GM23338 (cell line): ENCODE measurements around the gene DCPS.

ENCODE experiments used
- POLR2AphosphoS5 ChIP-seq: IDR thresholded peaks from 2 replicates; pipeline ENCODE4 v1.6.1; 2016; ENCODE audit warnings: antibody characterized with exemption, low read depth
- TF ChIP-seq, protein P1 (sequence below), 2 experiments: fragments of 200-600 bp in 1 of 2; sonication (generic) in 1 of 2; conservative IDR thresholded peaks; 2 replicates each; pipeline versions ENCODE4 v1.5.1 to v1.6.1; 2016 to 2017; ENCODE audit warnings: antibody characterized with exemption in 2 of 2, low read depth in 2 of 2, mild to moderate bottlenecking in 2 of 2, moderate library complexity in 1 of 2

DNA sequence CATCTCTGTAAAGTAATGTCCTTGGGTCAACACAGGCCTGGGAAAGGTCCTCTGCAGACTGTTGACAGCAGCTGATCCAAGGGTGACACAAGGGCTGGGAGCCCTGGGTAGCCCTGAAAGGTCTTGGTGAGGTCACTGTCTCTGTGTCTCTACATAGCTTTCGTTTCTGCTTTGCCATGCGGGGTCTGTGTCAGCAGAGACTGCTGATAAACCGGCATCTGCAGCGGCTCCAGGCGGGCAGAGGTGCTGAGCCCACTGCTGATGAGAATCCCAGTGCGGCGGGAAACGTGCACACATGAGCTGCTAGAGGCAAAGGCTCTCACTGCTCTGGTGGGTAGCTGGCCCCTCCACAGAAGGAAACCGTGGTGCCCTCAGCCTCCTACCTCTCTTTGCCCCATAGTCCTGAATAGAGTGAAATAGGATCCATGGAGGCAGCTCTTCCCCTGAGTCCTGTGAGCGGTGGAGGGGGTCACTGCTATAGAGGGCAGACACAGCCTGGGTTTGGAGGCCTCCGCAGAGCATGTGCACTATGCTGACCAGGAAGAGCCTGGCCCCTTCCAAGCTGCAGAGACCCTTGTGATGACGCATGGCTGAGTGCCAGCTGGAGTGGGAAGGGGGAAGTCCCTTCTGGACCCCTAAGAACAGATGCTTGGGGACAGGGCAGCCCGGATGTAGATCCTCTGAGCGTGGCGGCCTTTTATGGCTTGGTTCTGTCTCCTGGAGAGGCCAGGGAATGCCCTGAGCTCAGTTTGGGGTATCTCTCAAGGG lies 33.8 kb downstream of the DCPS start:
- TF ChIP-seq, protein P1, sequence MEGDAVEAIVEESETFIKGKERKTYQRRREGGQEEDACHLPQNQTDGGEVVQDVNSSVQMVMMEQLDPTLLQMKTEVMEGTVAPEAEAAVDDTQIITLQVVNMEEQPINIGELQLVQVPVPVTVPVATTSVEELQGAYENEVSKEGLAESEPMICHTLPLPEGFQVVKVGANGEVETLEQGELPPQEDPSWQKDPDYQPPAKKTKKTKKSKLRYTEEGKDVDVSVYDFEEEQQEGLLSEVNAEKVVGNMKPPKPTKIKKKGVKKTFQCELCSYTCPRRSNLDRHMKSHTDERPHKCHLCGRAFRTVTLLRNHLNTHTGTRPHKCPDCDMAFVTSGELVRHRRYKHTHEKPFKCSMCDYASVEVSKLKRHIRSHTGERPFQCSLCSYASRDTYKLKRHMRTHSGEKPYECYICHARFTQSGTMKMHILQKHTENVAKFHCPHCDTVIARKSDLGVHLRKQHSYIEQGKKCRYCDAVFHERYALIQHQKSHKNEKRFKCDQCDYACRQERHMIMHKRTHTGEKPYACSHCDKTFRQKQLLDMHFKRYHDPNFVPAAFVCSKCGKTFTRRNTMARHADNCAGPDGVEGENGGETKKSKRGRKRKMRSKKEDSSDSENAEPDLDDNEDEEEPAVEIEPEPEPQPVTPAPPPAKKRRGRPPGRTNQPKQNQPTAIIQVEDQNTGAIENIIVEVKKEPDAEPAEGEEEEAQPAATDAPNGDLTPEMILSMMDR (conservative IDR thresholded peaks at IDR 0.05; ENCODE audit: low read depth in 2 of 2), result no peak
- TF ChIP-seq POLR2AphosphoS5, result no peak
